ENCODE data around the gene SRD5A1.

SRD5A1 gene

GRCh38 chr5:6587171-6587570 is 46.1 kb upstream of the SRD5A1 start:
- DNase-seq (ENCODE audit: low read depth) = no peak
- H3K4me3 ChIP-seq (ENCODE audit: low read depth, low read length) = no peak overlapping the region
- no peak for TF ChIP-seq CTCF (conservative IDR thresholded peaks at IDR 0.05; ENCODE audit: low read depth, low read length)

GRCh38 chr5:6590581-6590980 is 42.7 kb upstream of the SRD5A1 start:
- no peak overlapping the region for H3K4me3 ChIP-seq (ENCODE audit: low read depth, low read length)
- no peak for TF ChIP-seq CTCF (conservative IDR thresholded peaks at IDR 0.05; ENCODE audit: low read depth, low read length)
- DNase-seq (ENCODE audit: low read depth) = no peak

- no peak for TF ChIP-seq CTCF (conservative IDR thresholded peaks at IDR 0.05; ENCODE audit: low read depth, low read length)
- no peak for DNase-seq (ENCODE audit: low read depth)
These were observed 41.5 kb upstream of the SRD5A1 start for GRCh38 chr5:6591671-6592288.

GRCh38 chr5:6592601-6593000 is 40.6 kb upstream of the SRD5A1 start:
- no peak overlapping the region for H3K4me3 ChIP-seq (ENCODE audit: low read depth, low read length)
- TF ChIP-seq CTCF (conservative IDR thresholded peaks at IDR 0.05; ENCODE audit: low read depth, low read length) = no peak
- DNase-seq (ENCODE audit: low read depth) = peak; percentile 74

More at GRCh38 chr5:6591671-6592288, 41.5 kb upstream of the SRD5A1 start:
- H3K4me3 ChIP-seq (ENCODE audit: low read depth, low read length) = no peak overlapping the region

- no peak for TF ChIP-seq CTCF (conservative IDR thresholded peaks at IDR 0.05; ENCODE audit: low read depth, low read length)
- no peak for DNase-seq (ENCODE audit: low read depth)
- H3K4me3 ChIP-seq (ENCODE audit: low read depth, low read length) = no peak overlapping the region
These were observed 39.9 kb upstream of the SRD5A1 start for GRCh38 chr5:6593148-6594016.

- DNase-seq (ENCODE audit: low read depth) = no peak
- no peak for TF ChIP-seq CTCF (conservative IDR thresholded peaks at IDR 0.05; ENCODE audit: low read depth, low read length)
- H3K4me3 ChIP-seq (ENCODE audit: low read depth, low read length) = no peak overlapping the region
These were observed 39.2 kb upstream of the SRD5A1 start for GRCh38 chr5:6594066-6594465.

Data from choroid plexus epithelial cell (primary cell).